NCI-H748 (cell line): Measurements from ENCODE around the gene OR9K2.
"Not testable (repeated sequence)": the region's sequence is repeated elsewhere in the genome, so short reads cannot be mapped to it uniquely, and the experiment has no call there.

Source experiments
- DNase-seq: peaks from one replicate; lab custom pipeline; 2025; ENCODE audit not compliant: unreplicated experiment; lab: John Stamatoyannopoulos, UW

Gene OR9K2, protein sequence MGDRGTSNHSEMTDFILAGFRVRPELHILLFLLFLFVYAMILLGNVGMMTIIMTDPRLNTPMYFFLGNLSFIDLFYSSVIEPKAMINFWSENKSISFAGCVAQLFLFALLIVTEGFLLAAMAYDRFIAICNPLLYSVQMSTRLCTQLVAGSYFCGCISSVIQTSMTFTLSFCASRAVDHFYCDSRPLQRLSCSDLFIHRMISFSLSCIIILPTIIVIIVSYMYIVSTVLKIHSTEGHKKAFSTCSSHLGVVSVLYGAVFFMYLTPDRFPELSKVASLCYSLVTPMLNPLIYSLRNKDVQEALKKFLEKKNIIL

DNA sequence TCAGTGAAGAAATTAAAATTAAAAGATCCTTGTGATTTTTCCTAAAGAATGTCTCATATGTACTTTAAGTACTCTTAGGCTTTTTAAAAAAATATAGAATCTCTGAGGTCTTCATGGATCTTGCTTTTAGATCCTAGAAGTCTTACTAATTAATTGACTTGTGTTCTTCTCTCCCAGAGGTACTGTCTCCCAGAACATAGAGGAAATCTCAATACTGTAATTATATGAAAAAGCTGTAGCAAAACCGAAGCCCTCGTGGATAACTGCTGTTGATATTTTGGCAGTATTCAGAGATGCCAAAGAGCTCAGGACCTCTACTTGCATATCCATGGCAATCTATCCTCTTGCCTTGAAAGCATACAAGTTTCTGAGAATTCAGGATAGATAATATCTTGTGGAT is at the start of gene OR9K2:
OR9K2 (plus strand) TSS at position 301 of the 400 bp plus-strand sequence. CDS start 3,429 bp downstream, outside the sequence.
- no peak for DNase-seq

DNA sequence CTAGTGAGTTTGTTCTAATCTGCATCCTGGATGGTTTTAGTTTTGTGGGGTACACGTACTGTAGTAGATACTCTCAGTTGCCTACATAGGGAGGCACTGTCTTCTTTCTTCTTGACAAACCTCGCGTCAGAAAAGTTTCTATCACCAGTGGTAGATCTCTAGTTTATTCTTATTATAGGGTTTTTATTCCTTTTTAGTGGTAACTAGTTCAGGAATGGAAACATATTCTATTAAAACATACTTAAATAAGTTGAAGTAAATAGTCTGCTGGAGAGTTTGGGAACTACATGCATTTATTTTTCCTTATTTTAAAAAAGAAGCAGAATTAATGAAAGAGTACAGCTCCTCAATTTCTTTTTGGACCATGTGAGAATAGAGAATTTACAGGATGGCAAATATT is 33.6 kb upstream of the OR9K2 start:
- no peak for DNase-seq

DNA sequence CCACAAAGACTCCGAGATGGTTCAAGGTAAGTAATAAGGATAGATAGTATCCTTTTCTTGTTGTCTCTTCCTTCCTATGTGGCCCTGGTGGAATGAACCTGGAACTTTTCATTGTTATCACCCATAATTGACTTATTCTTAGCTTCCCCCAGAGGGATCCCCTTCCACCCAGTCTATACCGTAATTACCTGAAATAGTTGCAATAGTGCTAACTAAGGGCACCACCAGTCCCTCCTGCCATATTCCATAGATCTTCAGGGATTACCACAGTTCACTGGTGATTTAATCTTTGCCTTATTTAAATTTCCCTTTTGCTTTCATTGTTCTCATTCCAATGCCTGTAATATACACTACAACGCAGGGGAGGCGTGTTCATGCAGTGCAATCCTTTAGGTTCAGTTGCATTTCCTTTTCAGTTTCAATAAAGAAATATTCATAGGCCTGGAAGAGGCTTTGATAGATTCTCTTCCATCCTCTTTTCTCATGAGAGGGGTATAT is 13.8 kb upstream of the OR9K2 start:
- DNase-seq: no peak

DNA sequence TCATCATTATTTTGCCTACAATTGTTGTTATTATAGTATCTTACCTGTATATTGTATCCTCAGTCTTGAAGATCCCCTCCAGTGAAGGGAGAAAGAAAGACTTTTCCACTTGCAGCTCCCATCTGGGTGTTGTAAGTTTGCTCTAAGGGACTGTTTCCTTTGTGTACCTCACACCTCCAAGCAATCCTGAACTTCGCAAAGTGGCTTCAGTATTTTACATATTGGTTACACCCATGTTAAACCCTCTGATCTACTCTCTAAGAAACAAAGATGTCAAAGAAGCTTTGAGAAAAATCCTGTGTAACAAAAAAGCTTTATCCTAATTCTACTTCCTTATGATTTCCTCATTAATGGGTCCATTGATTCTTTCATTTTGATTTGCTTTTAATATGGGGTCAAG is 10.1 kb upstream of the OR9K2 start:
- no peak for DNase-seq

DNA sequence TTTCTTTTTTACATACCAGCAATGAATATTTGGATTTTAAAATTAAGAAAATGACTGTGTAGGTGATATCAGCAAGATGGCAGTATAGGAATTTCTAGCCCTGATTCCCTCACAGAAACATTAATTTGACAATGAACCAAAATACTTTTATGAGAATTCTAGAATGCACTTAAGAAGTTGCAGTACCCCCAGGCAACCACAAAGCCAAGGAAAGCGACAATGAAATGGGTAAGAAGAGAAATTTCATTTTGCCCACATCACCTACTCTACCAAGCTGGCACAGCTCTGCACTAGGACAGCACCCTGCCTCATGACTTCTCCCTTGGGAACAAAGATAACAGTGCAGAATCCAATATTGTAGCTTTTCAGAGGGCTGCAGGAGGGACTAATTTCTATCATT is 6.6 kb downstream of the OR9K2 start:
- no peak for DNase-seq

DNA sequence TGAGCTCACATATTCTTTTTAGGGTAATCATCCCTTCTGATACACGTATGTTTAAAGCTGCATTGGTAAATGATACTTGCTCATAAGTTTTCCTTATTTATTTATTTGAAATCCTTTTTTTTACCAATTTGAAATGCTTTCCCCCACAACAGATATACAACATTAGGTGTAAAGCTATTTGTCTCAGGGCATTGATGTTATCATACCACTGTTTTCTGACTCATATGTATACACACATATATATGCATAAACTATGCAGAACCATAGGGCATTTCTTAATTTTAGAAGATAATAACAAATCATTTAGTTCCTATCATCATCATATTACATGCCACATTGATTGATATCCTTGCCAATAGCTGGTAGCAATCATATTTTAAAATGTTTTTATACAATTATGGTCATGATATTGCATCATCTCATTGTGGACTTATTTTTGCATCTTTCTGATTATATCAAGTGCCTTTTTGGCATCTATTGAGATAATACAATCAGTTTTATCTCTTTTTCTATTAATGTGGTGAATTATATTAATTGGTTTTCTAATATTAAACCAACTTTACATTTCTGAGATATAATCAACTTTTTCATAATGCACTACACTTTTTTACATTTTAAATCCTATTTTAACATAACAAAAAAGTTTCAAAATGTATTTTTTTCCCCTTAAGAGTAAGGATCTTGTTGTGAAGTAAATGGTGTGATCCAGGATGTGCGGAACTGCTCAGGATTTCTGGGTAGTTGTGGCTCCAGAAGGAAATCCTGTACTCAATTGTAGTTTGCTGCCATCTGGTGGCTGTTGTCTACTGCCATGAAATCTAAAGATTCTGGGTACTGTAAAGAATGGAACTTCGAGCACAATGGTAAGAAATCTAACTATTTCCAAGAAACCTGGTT is 16.7 kb downstream of the OR9K2 start:
- peak; percentile 83 for DNase-seq

DNA sequence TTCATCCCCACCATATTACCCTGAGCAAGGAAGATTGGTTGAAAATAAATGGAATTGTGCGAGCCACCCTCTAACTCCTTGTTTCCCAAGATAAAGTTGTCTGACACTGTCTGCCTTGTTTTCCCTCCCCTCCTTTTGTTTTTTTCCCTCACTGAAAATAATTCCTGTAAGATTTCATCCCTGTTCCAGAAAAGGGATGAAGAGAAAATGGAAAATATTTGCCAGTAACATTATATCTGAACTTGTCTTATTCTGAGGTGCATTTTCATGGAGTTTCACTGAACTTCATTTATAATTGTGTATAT is 17.3 kb downstream of the OR9K2 start:
- DNase-seq: no peak

DNA sequence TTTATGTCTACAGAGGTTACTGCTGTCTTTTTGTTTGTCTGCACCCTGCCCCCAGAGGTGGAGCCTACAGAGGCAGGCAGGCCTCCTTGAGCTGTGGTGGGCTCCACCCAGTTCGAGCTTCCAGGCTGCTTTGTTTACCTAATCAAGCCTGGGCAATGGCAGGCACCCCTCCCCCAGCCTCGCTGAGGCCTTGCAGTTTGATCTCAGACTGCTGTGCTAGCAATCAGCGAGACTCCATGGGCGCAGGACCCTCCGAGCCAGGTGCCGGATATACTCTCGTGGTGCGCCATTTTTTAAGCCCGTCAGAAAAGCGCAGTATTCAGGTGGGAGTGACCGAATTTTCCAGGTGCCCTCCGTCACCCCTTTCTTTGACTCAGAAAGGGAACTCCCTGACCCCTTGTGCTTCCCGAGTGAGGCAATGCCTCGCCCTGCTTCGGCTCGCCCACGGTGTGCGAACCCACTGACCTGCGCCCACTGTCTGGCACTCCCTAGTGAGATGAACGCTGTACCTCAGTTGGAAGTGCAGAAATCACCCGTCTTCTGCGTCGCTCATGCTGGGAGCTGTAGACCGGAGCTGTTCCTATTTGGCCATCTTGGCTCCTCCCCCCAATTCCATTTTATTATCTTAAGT is 40.9 kb downstream of the OR9K2 start:
- DNase-seq: peak; percentile 62

DNA sequence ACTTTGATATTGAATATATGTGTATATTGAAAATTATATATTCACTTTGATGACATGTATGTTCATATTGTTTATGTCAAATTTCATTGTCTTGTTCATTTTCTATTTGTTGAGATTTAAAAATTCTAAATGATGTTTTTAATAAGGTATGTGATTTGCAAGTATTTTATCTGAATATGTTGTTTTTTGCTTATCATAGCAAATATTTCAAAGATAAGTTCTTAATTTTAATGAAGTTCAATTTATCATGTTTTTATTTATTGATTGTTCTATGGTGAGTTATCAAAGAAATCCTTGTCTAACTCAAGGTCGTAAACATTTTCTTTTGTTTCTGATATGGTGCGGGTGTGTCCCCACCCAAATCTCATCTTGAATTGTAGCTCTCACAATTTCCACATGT is 45.2 kb downstream of the OR9K2 start:
- DNase-seq: no peak

DNA sequence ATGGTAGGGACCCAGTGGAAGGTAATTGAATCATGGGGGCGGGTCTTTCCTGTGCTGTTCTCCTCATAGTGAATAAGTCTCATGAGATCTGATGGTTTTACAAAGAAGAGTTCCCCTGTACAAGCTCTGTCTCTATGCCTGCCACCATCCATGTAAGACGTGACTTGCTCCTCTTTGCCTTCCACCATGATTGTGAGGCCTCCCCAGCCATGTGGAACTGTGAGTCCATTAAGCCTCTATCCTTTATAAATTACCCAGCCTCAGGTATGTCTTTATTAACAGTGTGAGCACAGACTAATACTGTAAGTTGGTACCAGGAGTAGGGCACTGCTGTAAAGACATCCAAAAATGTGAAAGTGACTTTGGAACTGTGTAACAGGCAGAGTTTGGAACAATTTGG is 45.6 kb downstream of the OR9K2 start:
- not testable (repeated sequence) for DNase-seq

DNA sequence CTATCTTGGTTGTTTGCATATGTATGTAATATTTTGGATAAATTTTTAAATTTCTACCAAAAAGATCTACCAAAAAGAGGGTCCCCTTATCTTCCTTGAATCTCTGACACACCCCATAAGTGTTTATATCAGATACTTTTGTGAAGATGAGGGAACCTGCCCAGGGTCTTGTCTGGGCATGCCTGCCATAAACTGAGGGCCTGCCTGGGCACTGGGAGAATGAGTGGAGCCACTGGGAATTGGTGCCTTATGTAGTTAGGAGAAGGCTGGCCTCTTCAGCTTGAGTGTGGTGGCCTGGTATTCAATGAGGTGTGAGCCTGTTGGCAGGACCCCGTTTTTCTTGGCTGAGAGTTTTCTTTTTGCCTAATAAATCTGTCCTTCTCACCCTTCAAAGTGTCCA is 46.5 kb downstream of the OR9K2 start:
- no peak for DNase-seq

DNA sequence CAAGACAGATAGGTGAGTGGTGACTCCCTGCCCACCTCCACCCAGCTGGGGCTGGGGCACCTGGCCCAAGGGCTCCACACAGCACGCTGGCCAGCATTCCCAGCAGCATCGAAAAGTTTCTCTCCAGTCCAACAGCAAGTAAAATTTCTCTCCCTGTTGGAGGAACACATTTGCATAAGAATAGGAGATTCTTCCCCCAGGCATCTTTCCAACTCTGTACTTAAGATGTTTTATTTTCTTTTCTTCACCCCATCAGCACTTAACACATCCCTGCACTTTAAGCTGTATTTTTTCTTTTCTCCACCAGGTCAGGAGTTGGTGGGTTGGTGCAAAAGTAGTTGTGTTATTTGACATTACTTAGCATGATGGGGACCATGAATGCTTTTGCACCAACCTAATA is 47.2 kb downstream of the OR9K2 start:
- DNase-seq: no peak
